HepG2 (cell line): ENCODE measurements around the gene FBF1. TPM values are rescaled to one million over a fixed set of nuclear protein-coding genes. Genes with fewer than 3 reads are reported as not detected.

ENCODE experiments used
- ADNP ChIP-seq: sonication (generic); formaldehyde crosslinking; IDR thresholded peaks from 2 replicates; pipeline ENCODE4 v1.4.0; 2020; ENCODE audit warnings: missing genetic modification reagents
- EED ChIP-seq: sonication (generic); formaldehyde crosslinking; IDR thresholded peaks from 2 replicates; pipeline ENCODE4 v1.5.0; 2020; ENCODE audit warnings: mild to moderate bottlenecking, missing genetic modification reagents
- GFI1 ChIP-seq: sonication (generic); formaldehyde crosslinking; IDR thresholded peaks from 2 replicates; pipeline ENCODE4 v1.5.0; 2020; ENCODE audit warnings: missing genetic modification reagents, mild to moderate bottlenecking, borderline replicate concordance
- JARID2 ChIP-seq: sonication (generic); formaldehyde crosslinking; IDR thresholded peaks from 2 replicates; pipeline ENCODE4 v1.8.1; 2023; ENCODE audit warnings: missing genetic modification reagents, inconsistent platforms; ENCODE audit not compliant: insufficient replicate concordance
- MAFK ChIP-seq, 2 experiments: IDR thresholded peaks in 1 of 2; conservative IDR thresholded peaks in 1 of 2; 2 replicates each; pipeline ENCODE4 v1.6.1; 2011; ENCODE audit warnings: improper control_type of control experiment in 2 of 2, low read length in 2 of 2
- MTF2 ChIP-seq: sonication (generic); formaldehyde crosslinking; IDR thresholded peaks from 2 replicates; pipeline ENCODE4 v1.5.0; 2020; ENCODE audit warnings: missing genetic modification reagents, borderline replicate concordance
- PITX1 ChIP-seq: sonication (generic); formaldehyde crosslinking; IDR thresholded peaks from 2 replicates; pipeline ENCODE4 v1.5.1; 2020; ENCODE audit warnings: mild to moderate bottlenecking, missing genetic modification reagents
- SP4 ChIP-seq: sonication (generic); formaldehyde crosslinking; IDR thresholded peaks from 2 replicates; pipeline ENCODE4 v1.8.1; 2023; ENCODE audit warnings: mild to moderate bottlenecking, missing genetic modification reagents
- ZFP62 ChIP-seq: sonication (generic); formaldehyde crosslinking; IDR thresholded peaks from 2 replicates; pipeline ENCODE4 v1.4.0; 2020; ENCODE audit warnings: missing genetic modification reagents
- ZNF160 ChIP-seq: sonication (generic); formaldehyde crosslinking; IDR thresholded peaks from 2 replicates; pipeline ENCODE4 v1.8.0; 2022; ENCODE audit warnings: mild to moderate bottlenecking, inconsistent platforms, missing genetic modification reagents
- ZNF350 ChIP-seq: sonication (generic); formaldehyde crosslinking; IDR thresholded peaks from 2 replicates; pipeline ENCODE4 v1.4.0; 2020; ENCODE audit warnings: mild to moderate bottlenecking, low read depth, missing genetic modification reagents, borderline replicate concordance
- ZNF44 ChIP-seq: sonication (generic); formaldehyde crosslinking; IDR thresholded peaks from 2 replicates; pipeline ENCODE4 v1.5.1; 2020; ENCODE audit warnings: mild to moderate bottlenecking, missing genetic modification reagents
- ZNF550 ChIP-seq: sonication (generic); formaldehyde crosslinking; IDR thresholded peaks from 2 replicates; pipeline ENCODE4 v1.4.0; 2020; ENCODE audit warnings: mild to moderate bottlenecking, missing genetic modification reagents, borderline replicate concordance
- ZNF703 ChIP-seq: sonication (generic); formaldehyde crosslinking; IDR thresholded peaks from 2 replicates; pipeline ENCODE4 v1.5.1; 2020; ENCODE audit warnings: missing genetic modification reagents, mild to moderate bottlenecking, moderate library complexity, borderline replicate concordance
- polyA plus RNA-seq, 8 experiments: library from polyadenylated mRNA; depleted of rRNA in 3 of 8; stranded (reverse) in 7 of 8; unstranded in 1 of 8; fragments of >200 nt; fragmentation: Illumina TruSeq in 4 of 8; extraction: Trizol in 4 of 8; gene quantifications; 2 replicates each; pipeline versions ENCODE4 v1.2.1 to v1.2.3, GENCODE V29; 2011 to 2016; ENCODE audit warnings: low read depth in 4 of 8, missing spikeins in 1 of 8, mixed read lengths in 1 of 8; ENCODE audit not compliant: insufficient read depth in 1 of 8
- total RNA-seq, 5 experiments: library from RNA; depleted of rRNA; stranded (reverse); fragments of >200 nt; fragmentation: Illumina TruSeq; extraction: Trizol; gene quantifications; 2 replicates each; pipeline ENCODE4 v1.2.3, GENCODE V29; 2016; ENCODE audit warnings: low read depth in 1 of 5
- TF ChIP-seq, protein P1 (sequence below): IDR thresholded peaks from 2 replicates; pipeline ENCODE4 v1.6.1; 2016; ENCODE audit warnings: low read depth, missing genetic modification reagents, missing compliant biosample characterization
- TF ChIP-seq, protein P2 (sequence below): sonication (generic); formaldehyde crosslinking; IDR thresholded peaks from 2 replicates; pipeline ENCODE4 v1.5.0; 2020; ENCODE audit warnings: mild to moderate bottlenecking, missing genetic modification reagents
- TF ChIP-seq, protein P3 (sequence below): sonication (generic); formaldehyde crosslinking; IDR thresholded peaks from 2 replicates; pipeline ENCODE4 v1.4.0; 2020; ENCODE audit warnings: missing genetic modification reagents

FBF1 gene
- total and polyA plus RNA-seq, 2 of the 13 experiments (the other 11 are each of a cell fraction or from before 2014, with no cell fraction given) = 2.4 to 8.1 TPM

DNA sequence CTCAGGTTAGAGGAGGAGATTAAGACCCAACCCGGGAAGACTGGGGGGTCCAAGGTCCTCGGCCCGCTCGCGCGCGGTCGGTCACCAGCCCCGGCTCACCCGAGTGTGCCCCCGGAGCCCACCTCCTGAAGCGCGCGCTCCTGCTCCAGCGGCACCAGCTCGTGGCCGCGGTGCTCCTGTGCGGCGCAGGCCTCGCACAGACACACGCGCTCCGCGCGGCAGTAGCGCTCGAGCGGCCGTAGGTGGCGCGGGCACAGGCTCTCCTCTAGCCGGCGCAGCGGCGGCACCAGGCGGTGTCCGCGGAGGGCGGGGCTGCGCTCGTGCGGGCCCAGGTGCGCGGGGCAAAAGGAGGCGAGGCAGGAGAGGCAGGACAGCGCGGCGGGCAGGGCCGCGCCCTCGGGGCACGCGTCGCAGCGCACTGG is 63.1 kb downstream of the FBF1 start (continued):
- TF ChIP-seq, protein P1, sequence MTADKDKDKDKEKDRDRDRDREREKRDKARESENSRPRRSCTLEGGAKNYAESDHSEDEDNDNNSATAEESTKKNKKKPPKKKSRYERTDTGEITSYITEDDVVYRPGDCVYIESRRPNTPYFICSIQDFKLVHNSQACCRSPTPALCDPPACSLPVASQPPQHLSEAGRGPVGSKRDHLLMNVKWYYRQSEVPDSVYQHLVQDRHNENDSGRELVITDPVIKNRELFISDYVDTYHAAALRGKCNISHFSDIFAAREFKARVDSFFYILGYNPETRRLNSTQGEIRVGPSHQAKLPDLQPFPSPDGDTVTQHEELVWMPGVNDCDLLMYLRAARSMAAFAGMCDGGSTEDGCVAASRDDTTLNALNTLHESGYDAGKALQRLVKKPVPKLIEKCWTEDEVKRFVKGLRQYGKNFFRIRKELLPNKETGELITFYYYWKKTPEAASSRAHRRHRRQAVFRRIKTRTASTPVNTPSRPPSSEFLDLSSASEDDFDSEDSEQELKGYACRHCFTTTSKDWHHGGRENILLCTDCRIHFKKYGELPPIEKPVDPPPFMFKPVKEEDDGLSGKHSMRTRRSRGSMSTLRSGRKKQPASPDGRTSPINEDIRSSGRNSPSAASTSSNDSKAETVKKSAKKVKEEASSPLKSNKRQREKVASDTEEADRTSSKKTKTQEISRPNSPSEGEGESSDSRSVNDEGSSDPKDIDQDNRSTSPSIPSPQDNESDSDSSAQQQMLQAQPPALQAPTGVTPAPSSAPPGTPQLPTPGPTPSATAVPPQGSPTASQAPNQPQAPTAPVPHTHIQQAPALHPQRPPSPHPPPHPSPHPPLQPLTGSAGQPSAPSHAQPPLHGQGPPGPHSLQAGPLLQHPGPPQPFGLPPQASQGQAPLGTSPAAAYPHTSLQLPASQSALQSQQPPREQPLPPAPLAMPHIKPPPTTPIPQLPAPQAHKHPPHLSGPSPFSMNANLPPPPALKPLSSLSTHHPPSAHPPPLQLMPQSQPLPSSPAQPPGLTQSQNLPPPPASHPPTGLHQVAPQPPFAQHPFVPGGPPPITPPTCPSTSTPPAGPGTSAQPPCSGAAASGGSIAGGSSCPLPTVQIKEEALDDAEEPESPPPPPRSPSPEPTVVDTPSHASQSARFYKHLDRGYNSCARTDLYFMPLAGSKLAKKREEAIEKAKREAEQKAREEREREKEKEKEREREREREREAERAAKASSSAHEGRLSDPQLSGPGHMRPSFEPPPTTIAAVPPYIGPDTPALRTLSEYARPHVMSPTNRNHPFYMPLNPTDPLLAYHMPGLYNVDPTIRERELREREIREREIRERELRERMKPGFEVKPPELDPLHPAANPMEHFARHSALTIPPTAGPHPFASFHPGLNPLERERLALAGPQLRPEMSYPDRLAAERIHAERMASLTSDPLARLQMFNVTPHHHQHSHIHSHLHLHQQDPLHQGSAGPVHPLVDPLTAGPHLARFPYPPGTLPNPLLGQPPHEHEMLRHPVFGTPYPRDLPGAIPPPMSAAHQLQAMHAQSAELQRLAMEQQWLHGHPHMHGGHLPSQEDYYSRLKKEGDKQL (CRISPR knock-in tag) = 0 out of 2 replicates have a peak, but pooled peaks have one; percentile 25
- TF ChIP-seq, protein P2, sequence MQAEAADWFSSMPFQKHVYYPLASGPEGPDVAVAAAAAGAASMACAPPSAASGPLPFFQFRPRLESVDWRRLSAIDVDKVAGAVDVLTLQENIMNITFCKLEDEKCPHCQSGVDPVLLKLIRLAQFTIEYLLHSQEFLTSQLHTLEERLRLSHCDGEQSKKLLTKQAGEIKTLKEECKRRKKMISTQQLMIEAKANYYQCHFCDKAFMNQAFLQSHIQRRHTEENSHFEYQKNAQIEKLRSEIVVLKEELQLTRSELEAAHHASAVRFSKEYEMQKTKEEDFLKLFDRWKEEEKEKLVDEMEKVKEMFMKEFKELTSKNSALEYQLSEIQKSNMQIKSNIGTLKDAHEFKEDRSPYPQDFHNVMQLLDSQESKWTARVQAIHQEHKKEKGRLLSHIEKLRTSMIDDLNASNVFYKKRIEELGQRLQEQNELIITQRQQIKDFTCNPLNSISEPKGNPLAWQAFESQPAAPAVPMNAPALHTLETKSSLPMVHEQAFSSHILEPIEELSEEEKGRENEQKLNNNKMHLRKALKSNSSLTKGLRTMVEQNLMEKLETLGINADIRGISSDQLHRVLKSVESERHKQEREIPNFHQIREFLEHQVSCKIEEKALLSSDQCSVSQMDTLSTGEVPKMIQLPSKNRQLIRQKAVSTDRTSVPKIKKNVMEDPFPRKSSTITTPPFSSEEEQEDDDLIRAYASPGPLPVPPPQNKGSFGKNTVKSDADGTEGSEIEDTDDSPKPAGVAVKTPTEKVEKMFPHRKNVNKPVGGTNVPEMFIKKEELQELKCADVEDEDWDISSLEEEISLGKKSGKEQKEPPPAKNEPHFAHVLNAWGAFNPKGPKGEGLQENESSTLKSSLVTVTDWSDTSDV (CRISPR knock-in tag) = no peak; the same call in 1 of the 2 replicates
- TF ChIP-seq SP4 = no peak; the same call in 1 of the 2 replicates
- no peak for TF ChIP-seq ZNF350 (CRISPR knock-in tag)
- TF ChIP-seq PITX1 (CRISPR knock-in tag) = no peak
- no peak for TF ChIP-seq GFI1 (CRISPR knock-in tag)
- peak; percentile 72; the same call in 1 of the 2 replicates for TF ChIP-seq ADNP (CRISPR knock-in tag)
- no peak; the same call in none of the 2 replicates for TF ChIP-seq EED (CRISPR knock-in tag)
- no peak for TF ChIP-seq MAFK (conservative IDR thresholded peaks at IDR 0.05 in 1 of 2, IDR thresholded peaks at IDR 0.05 in 1 of 2; ENCODE audit: low read length in 2 of 2)
- 0 out of 2 replicates have a peak, but pooled peaks have one; percentile 31 for TF ChIP-seq ZFP62 (CRISPR knock-in tag)
- TF ChIP-seq, protein P3, sequence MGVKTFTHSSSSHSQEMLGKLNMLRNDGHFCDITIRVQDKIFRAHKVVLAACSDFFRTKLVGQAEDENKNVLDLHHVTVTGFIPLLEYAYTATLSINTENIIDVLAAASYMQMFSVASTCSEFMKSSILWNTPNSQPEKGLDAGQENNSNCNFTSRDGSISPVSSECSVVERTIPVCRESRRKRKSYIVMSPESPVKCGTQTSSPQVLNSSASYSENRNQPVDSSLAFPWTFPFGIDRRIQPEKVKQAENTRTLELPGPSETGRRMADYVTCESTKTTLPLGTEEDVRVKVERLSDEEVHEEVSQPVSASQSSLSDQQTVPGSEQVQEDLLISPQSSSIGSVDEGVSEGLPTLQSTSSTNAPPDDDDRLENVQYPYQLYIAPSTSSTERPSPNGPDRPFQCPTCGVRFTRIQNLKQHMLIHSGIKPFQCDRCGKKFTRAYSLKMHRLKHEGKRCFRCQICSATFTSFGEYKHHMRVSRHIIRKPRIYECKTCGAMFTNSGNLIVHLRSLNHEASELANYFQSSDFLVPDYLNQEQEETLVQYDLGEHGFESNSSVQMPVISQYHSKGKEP (CRISPR knock-in tag) = no peak
- TF ChIP-seq MTF2 = no peak
- no peak for TF ChIP-seq ZNF44 (CRISPR knock-in tag)
- TF ChIP-seq JARID2 (CRISPR knock-in tag) = no peak
- TF ChIP-seq ZNF703 (CRISPR knock-in tag) = no peak
- TF ChIP-seq ZNF160 (CRISPR knock-in tag) = peak; percentile 76
- peak; percentile 84; the same call in 1 of the 2 replicates for TF ChIP-seq ZNF550 (CRISPR knock-in tag)
